Putamen (tissue), 1 donor: ENCODE measurements around the gene TIE1.
"Not testable (repeated sequence)": the region's sequence is repeated elsewhere in the genome, so short reads cannot be mapped to it uniquely, and the experiment has no call there.

Source experiments
- DNase-seq: peaks from one replicate; pipeline ENCODE4 v3.0.0-alpha.2; 2016; ENCODE audit warnings: low spot score

The TIE1 gene

DNA sequence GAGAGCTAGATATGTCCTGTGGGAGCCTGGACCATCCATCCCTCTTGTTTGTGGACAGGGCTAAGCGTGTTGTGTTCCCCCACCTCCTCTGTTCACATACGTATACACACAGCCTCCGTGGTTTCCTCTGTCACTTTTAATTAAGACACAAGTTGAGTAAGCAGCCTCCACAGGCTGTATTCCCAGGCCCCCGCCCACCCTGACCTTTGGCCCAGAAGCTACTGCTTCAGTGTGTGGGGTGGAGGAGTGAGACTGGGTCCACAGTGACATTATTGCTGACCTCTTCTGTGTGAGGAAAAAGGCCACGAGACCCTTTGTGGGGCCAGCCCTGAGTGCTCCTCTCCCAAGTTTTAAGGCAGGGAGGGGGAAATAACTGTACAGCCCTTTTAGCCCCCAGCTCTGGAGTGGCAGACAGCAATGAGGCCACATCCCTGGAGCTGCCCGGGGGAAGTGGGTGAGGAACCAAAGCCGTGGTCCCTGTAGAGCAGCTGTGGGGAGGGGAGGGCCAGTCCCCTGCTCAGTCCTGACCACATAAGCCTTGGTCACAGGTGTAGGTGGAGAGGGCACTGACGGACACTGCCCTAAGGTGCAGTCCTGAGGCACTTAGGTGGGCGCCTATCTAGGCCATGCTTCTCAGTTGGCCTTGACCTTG is 62.6 kb downstream of the TIE1 start:
- no peak for DNase-seq

DNA sequence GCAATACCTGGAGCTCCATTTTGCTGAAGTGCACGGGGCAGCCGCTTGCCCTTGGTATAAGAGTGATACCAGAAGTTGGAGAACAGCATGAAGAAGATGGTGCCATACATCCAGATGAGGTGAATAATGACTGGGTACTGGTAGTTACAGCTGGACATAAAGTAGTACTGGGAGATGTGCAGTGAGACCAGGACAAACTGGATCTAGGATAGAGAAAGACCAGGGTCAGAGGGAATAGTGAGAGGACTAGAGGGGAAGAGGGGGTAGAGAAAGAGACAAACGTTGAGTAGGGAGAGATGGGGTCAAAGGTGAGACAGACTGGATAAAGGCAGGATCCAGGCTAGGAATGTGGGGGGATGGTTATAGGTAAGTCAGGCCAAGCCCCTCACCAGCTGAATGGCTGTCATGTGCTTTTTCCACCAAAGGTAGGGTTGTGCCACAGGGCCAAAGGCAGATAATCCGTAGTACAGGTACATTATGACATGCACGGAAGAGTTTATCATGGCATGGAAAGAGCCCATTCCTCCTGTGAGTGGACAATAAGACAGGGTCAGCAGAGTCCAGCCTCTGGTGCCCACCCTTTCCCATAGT is 63.2 kb downstream of the TIE1 start:
- no peak for DNase-seq

DNA sequence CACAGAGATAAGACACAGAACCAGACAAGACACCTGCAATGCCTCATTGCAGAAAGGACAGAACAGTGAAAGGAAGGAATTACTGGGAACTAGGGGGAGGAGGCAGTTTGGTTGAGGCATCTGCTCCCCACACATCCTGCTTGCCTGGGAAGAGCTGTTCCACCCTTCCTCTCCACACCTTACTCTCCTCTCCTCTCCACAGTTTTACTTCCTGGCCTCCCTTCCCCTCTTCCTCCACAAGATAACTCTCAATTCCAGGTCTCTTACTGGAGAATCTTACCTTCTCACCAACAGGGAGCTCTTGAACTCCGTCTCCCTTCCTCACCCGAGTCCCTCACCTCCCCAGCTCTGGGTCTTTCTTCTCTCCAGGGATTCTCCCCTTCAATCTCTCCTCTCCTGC is 64.9 kb downstream of the TIE1 start:
- no peak for DNase-seq

DNA sequence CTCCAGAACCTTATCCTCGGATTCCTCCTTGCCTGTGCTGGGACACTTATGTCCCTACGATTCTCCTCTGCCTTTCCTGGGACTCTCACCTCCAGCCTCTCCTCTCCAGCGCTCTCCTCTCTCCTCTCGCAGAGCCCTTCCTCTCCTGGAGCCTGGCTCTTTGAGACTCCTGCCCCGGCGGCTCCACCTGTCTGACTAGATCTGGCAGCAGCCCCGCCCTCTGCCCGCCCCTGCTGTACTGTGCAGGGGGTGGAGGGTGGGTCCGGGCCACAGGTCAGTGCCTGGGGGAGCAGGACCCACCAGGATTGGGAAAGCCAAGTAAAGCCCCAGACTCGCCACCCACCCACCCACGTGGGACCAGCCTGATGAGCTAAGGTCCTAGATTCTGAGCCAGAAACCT is 65.4 kb downstream of the TIE1 start:
- DNase-seq, result no peak

DNA sequence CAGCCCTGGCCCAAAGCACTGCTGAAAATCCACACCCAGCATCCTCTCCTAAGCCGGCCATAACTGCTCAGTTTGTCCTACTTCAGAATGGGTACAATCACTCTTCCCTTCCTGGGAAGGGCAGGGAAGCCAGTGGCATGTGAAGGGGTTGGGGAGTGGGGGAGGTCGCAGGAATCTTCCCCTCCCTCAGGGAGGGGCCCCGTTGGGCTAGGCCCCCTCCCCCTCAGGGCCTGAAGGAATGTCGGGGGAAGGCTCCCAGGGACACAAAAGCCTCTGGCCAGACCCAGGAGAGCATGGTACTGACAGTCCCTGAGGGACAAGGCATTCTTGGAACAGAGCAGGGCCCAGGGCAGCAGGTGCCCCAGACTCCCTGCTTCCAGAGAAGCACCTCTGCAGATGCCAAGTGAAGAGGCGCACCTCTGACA is 65.8 kb downstream of the TIE1 start:
- no peak for DNase-seq

DNA sequence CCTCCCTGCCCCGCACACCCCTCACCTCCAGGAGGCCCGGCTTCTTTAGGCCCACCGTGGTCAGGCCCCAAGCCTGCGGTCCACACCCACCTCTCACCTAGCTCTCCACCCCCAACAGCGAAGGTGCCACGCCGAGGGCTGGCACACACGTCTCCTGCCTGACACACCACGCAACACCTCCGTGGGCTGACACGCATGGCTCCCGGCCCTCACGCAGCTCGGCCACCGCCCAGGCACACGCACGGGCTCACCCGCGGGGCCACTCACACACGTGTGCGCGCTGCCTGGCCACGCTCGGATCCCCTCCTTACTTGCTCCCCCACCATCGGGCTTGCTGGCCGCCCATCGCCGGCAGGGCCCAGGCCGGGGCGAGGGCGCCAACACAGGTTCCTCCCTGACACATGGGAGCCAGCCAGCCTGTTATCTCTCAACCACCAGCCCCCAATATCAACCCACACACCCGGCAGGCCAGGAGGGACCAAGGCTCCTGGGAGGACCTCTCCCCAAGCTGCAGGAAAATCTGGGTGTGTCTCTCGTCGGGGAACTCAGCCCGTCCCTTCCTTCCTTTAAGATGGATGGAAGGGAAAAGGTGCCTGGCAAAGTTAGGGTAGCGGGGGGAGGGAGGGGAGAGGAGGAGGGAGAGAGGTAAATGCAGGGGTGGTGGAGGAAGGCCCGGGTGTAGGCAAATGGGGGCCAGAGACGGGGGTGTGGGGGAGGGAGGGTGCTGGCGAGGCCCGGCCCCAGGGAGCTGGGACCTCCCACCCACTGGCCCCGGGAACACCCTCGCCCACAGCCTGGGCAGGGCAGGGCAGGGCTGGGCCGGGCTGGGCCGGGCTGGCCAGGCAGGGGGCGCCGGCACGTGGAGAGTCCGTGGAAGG is 66.5 kb downstream of the TIE1 start:
- no peak for DNase-seq

DNA sequence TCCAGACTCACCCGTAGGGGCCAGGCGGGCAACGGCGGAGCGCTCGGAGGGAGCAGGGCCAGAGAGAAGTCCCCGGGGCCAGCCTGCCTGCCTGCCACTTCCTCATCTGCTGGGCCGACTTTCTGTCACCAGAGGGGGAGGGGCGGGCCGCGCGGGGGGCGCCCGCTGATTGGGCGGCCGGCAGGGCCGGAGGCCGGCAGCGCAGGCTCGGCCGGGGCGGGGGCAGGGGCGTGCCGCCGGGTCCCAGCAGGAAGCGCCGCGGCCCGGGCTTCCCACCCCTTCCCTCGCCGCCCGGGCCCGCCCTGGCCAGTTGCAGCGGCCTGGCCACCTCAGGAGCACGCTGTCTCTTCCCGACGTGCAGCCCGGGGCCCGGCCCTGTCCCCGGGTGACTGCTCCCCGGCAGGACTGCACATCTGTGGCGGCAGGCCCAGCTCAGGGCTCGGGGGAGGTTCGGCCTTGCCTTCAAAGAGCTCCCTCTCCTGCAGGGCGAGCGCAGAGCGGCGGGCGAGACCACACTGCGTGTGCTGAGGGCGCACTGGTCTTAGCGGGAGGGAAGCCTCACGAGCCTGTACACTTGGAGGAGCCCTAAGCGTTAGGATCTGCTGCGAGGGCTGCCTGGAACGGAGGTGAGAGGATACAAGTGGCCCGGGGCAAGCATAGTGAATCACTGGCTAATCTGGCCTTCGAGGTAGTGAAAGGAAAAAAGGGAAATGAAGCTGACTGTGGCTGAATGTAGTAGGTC is 67.3 kb downstream of the TIE1 start, which contains the start of gene ELOVL1:
Gene ELOVL1 (minus strand): TSS at position 108 of the 742 bp plus-strand sequence. CDS start 2,402 bp downstream, outside the sequence.
- peak; percentile 91 for DNase-seq

DNA sequence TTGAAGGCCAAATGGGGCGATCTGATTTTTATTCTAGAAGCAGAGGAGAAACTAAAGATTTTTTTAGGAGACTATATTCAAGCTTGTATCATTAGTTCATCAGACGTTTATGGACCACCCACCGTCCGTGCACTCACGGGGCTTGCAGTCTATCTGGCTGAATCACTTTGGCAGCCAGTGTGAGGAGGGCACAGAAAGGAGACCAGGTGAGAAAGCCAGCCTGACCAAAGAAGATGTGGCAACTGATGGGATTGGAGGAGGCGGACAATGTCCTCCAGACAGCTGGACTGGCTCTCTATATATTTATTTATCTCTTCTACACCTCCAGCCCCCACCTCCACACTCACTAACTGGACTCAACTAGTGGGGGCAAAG is 67.9 kb downstream of the TIE1 start:
- no peak for DNase-seq

DNA sequence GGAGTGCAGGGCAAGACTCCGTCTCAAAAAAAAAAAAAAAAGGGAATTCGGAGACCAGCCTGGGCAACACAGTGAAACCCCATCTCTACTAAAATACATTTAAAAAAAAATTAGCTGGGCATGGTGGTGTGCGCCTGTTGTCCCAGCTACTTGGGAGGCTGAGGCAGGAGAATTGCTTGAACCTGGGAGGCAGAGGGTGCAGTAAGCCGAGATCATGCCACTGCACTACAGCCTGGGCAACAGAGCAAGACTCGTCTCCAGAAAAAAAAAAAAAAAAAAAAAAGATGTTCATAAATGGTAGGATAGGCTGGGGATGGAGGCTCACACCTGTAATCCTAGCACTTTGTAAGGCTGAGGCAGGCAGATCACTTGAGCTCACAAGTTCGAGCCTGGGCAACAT is 69.0 kb downstream of the TIE1 start:
- DNase-seq, result not testable (repeated sequence)

DNA sequence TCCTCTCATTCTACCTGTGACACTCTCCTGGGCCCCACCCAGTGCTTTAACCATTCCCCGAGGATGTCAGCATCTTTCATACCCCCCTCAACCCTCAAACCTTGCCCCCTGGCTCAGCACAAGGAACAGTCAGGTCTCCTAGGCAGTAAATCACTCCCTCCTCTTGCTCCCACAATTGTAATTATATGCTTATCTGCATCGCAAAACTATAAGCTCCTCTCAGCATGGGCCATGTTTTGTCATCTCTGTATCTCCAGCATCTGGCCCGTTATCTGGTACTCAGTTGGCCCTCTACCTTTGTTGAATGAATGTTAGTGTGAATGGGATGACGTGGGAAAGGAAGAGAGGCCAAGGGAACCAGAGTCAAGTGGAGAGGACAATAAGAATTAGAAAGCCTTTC is 69.8 kb downstream of the TIE1 start:
- no peak for DNase-seq

DNA sequence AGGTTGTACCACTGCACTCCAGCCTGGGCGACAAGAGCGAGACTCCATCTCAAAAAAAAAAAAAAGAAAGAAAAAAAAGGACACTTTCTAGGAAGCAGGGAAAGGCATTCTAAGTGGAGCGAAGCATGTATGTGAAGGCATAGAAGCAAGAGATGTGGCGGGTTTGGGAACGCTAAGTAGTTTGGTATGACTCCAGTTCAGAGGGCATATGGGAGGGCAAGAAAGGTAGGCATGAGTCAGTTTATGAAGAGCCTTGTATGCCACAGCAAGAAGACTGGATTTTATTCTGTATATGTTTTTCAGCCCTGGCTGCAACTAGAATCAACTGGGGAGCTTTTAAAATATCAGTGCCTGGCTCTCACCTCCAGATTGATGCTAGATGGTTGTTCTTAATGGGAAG is 71.4 kb downstream of the TIE1 start:
- no peak for DNase-seq
